Measurements from ENCODE around the gene ZNF750.
"Not testable (repeated sequence)": the region's sequence is repeated elsewhere in the genome, so short reads cannot be mapped to it uniquely, and the experiment has no call there.

The ZNF750 gene

DNA sequence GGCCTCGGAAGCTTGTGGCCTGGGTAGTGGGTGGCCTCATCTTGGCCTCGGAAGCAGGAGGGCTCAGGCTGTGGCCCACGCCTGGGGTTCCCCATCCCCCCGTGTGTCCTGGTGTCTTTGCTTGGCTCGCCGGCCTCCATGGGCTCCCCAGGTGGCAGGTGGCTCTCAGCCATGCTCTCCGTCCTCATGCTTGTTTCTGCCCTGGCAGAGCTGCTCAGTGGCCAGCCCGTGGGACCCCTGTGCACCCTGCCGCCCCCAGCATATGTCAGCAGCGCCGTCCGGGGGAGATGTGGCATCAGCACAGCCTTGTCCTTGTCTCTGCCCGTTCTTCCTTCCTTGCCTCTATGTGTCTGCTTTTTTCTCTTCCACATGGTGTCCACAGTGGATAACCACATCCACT, 49.4 kb downstream of the ZNF750 start:
- no peak for DNase-seq

DNA sequence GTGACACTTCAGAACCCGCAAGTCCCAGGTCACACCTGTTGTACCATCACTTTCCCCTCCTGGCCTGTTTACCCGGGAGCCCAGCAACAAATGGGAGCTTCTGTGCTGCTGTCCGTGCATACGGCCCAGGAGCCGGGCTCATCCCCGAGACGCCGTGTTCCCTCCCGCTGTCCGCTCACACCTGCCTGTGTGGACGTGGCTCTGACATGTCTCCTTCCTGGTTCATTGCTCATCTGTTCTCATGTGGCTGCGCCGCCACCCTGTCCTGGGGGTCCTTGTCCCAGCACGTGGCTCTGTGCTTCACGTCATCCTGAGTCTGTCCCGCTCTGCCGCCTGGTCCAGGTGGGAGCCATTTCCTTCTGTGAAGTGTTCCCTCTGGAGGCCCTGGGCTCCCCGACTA, 50.0 kb downstream of the ZNF750 start:
- DNase-seq = no peak

DNA sequence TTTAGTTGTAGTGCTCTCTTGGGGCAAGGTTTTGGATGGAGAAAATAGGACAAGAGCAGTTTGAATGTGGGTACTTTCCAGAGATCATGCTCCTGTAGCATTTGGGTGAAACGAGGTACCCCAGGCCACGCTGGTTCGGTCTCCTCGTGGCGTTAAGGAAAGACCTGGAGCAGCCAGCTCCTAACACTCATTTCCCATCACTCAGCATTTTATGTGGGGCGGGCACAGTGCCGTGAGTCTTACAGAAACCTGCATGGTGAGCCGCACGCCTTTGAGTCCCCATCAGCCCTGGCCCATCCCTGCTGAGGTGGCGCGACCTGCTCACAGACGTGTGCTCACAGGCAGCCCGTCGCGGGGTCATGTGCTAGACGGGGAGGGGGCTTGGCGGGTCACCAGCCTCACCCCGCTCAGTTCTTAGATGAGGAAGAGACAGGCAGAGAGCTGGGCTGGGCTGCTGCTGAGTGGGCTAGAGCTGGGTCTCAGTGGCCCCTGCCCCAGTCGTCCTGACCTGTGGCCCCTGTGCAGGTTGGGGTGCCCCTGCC, 50.7 kb downstream of the ZNF750 start:
- no peak for DNase-seq

DNA sequence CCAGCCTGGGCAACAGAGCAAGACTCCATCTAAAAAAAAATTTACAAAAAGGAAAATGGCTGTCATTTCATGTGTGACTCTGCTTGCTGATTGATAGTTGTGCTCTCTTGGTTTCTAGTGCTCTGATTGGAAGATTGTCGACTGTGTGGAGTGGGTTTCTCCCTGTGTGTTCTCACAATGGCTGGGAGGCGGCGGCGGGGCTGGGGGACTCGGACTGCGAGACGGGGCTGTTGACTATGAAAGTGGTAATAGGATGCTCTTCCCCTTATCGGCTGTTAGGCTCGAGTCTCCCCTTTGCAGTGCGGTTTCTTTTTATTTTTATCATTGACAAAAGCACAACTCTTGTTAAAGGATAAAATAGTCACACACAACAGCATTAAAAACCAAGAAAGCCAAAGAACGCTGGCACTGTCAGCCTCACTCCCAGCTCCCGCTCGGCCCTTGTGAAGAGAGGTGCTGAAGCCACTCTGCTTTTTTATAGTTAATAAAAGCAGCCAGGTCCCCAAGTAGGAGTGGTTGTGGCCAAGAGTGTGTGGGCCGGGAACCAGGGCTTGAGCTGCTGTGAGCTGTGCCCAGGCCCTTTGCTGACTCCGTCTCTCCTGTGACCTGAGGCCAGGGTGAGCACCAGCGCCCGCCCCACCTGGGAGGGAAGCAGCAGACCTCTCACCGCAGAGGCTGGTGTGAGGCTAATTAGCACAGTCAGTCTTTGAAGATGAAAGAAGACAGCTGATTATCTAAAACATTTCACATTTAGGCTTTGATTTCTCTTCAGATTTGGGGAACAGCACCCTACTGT, 51.4 kb downstream of the ZNF750 start:
- DNase-seq = no peak

DNA sequence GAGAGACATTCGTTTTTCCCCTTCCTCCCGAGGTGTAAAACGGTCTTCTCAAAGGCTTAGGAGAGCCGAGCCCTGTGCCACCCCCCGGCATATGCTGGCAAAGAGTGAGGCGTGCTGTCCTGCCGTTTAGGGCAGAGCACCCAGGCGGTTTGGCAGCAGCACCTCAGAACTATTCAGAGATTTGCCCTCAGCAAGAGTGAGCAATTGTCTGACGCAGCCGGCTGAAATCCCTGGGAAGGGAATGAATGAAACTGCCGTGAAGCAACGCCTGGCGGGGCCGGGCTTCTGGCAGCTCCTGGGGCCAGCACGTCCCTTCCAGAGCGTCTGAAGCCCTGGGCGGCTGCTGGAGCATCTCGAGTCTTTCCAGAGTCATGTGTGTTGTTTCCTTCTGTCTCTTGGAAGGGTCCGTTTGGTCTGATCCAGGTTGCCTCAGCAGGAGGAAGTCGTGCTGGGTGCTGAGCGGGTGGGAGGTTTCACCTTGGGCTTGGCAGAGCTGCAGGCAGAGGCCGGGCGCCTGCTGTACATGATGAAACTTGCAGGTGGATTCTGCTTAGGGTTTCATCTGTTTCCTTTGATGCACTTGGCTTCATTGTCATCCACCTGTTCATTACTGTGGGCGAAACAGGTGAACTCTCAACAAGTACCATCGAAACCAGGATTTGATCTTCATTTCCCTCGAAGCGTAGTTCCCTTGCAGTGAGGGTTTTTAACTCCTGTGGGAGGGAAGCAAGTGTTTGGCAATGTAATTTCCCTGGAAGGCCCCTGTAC, 52.6 kb downstream of the ZNF750 start:
- no peak for DNase-seq

DNA sequence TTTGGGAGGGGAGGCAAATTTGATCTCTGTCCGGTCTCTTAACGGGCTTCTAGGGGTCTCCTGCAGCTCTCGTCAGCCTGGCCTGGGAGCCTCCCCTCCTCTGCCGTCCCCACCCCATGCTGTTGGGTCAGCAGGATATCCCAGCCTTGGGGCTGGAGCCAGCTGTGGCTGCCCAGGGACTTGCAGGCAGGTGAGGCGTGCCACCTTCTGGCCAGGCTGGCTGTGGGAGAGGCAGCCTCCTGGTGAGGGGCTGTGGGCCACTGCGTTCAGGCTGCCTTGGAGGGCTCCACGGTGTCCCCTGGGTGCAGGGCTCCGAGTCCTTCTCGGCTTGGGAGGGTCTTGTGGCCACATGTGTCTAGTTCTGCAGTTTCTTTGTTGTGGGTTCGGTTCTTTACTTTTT, 53.4 kb downstream of the ZNF750 start:
- no peak for DNase-seq

DNA sequence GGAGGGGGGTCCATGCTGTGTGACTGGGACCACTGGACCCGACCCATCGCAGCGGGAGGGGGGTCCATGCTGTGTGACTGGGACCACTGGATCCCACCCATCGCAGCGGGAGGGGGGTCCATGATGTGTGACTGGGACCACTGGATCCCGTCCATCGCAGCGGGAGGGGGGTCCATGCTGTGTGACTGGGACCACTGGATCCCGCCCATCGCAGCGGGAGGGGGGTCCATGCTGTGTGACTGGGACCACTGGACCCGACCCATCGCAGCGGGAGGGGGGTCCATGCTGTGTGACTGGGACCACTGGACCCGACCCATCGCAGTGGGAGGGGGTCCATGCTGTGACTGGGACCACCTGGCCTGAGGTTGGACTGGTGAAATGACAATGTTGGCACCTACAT, 54.2 kb downstream of the ZNF750 start:
- not testable (repeated sequence) for DNase-seq

DNA sequence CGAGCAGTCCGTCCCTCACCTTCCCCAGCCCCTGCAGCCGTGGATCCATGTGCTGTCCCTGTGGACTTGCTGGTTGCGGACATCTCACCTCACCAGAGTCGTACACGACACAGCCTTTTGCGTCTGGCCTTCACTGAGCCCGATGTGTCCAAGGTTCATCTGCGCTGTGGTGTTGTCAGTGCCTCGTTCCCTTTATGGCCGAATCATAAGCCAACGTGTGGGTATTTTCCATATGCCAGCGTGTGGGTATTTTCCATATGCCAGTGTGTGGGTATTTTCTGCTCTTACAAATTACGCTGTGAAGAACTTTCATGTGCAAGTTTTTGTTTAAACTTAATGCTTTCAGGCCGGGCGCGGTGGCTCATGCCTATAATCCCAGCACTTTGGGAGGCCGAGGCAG, 56.3 kb downstream of the ZNF750 start:
- DNase-seq = no peak

DNA sequence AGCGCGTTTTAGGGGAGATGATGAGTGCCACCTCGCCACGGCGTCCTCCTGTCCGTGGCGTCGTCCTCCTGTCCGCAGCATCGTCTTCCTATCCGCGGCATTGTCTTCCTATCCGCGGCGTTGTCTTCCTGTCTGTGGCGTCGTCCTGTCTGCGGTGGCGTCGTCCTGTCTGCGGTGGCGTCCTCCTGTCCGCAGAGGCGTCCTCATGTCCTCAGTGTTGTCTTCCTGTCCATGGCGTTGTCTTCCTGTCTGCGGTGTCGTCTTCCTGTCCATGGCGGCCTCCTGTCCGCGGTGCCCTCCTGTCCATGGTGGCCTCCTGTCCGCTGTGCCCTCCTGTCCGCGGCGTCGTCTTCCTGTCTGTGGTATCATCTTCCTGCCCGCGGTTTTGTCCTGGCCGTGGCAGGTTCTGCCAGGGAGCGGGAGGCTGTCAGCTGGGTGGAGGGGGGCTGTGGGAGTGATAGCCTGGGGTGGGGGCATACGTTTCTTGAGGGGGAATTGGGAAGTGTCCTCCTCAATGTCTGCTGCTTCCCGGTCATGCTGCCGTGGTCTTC, 57.1 kb downstream of the ZNF750 start:
- peak; percentile 32 for DNase-seq

DNA sequence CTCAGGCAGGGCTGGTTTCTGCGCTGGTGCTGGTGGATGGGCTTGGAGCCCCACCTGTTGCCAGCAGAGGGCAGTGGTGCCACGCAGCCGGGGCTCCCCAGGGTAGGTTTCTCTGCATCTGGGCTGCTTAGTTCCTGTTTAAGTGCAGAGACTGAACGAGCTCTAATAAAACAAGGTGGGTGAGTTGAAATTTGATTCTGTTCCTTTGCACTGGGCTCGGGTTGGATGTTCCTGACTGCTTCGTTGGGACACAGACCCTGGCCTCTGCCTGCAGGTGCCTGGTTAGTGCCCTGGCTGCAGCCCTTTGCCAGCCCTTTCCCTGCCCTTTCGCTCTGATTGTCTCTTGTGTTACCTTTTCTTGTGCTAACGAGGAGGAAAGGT, 57.9 kb downstream of the ZNF750 start:
- DNase-seq = peak; percentile 92

DNA sequence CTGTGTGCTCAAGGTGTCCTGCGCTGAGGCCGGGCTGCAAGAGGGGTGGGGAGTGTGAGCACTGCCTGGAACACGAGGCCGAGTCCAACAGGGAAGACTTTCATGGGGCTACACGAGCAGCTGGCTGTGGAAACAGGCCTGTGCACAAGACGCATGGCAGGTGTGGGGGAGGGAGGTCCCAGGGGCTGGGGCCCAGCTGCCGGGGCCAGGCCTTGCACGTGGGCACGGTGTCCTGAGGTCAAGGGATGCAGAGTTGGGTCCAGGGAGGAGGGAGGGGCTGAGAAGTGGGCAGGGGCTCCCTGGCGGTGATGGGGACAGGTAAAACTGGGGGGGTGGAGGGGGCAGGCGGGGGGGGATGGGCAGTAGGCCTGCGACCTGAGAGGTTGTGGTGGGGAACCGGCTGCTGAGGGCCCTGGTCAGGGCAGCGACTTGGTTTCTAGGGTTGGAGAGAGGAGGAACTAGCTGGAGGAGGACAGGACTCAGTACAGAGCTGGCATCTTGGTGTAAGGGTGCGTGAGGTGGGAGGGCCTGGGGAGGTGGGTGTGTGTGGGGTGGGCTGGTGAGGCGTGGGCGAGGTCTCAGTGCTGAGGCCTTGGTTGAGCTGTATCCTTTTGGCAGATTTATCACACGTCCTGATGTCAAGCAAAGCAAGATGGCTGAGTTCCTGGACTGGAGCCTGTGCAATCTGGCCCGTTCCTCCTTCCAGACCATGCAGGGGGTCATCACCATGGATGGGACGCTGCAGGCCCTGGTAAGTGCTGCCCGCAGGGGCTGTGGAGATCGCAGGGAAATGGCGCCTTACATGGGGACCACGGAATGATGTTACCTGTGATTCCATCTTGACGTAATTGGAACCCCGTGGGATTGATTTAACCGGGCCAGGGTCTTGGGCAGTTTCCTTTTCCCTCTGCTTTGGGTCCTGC, 58.6 kb downstream of the ZNF750 start:
- no peak for DNase-seq

DNA sequence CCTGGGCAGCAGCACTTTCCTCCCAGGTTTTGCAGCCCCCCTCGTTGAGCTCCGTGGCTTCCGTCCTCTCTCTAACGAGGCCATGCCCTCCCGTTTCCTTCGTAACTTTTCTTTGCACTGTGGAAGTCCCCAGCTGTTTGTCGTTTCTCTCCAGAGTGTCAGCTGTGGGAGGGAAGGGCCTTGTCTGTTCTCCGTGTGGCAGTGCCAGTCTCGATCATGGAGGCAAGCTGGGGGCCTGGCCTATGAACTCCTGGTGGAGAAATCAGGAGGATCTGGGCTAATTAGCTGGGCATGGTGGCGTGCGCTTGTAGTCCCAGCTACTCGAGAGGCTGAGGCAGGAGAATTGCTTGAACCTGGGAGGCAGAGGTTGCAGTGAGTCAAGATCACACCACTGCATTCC, 59.6 kb downstream of the ZNF750 start:
- DNase-seq = no peak

DNA sequence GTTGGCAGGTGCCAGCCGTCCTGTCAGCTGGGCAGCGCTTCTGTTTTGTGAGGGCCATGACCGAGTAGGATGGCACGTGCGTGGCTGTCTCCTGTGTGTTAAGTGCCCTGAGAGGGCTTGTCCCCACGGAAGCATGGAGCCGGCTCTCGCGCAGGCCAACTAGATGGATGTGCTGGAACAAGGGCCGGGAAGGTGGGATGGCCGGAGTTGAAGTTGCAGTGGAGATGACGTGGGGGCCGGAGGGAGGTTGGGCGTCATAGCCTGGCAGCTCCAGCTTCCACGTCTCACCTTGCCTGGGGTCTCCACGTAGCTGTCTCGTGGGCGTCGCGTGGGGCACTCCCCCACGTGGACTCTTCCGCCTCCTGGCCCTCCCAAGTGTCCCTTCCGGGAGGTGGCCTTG, 60.3 kb downstream of the ZNF750 start:
- no peak for DNase-seq
